ENCODE results near the gene PRR30. TPM values are rescaled to one million over a fixed set of nuclear protein-coding genes. Genes with fewer than 3 reads are reported as not detected.

Gene PRR30
- total and polyA plus RNA-seq, 2 of the 4 experiments (the other 2 are of a cell fraction): not detected

DNA sequence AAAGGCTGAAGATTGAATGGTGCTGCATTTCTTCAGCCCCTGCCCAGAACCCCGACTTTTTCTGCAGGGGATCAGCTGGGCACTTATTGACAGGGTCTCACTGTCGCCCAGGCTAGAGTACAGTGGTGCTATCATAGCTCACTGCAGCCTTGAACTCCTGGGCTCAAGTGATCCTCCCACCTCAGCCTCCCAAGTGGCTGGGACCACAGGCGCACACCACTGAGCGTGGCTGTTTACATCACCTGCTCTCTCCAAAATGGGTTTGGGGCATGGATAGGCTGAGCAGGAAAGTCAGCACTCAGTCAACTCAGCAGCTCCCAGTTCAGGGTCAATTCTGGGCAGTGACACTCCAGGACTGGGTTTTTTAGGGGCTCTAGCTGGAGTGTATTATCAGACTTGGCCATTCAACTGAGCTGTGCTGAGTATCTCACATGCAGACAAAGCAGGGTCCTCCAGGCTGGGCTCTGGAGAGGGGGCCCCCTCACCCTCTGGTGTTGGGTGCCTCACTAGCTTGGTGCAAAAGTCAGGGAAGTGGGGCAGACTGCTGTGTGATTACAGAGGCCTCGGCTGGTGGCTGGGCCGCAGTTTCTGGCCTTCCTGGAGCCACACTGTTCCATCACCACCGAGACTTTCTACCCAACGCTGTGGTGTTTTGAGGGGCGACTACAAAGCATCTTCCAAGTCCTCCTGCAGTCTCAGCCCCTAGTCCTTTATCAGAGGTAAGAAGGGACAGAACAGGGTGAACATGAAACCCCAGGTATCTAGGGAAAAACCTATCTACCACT is 11.1 kb downstream of the PRR30 start:
- intact Hi-C loops (cut with micrococcal nuclease): no loop called here
- POLR2A ChIA-PET (ENCODE audit: unreplicated experiment): no interaction called here

More for the DNA sequence above, 11.1 kb downstream of the PRR30 start:
- in situ Hi-C loops (cut with MboI; ENCODE audit: low sequenced_read_pairs): no loop called here
- no peak overlapping the region for H4K5ac ChIP-seq (ENCODE audit: low read depth, low read length)
- no peak overlapping the region for H2BK20ac ChIP-seq (ENCODE audit: low read depth, low read length)
- BruUV-seq (replicated peaks): no TSS peak
- no peak overlapping the region for H3K56ac ChIP-seq (ENCODE audit: extremely low read depth, insufficient read depth, low read length)
- H2BK15ac ChIP-seq (ENCODE audit: low read depth, low read length): no peak overlapping the region
- H2AK9ac ChIP-seq (replicated peaks; ENCODE audit: low read depth, low read length, poor library complexity): peak overlapping the region; percentile 42
- H2BK120ac ChIP-seq (ENCODE audit: low read depth, low read length): no peak overlapping the region
- CTCF ChIA-PET: no interaction called here
- H3K23ac ChIP-seq (ENCODE audit: low read depth, low read length): no peak overlapping the region
- H4K8ac ChIP-seq (ENCODE audit: low read depth in 2 of 2, low read length in 2 of 2): no peak overlapping the region
- H3K9ac ChIP-seq (ENCODE audit: low read depth, low read length): no peak overlapping the region
- dilution Hi-C loops (cut with HindIII; ENCODE audit: low sequenced_read_pairs, unreplicated experiment): no loop called here
- H3K9me3 ChIP-seq (ENCODE audit: control insufficient read depth, insufficient read depth, low read length): no peaks in the 10 kb centered on the region
- no peak overlapping the region for H3K27ac ChIP-seq (ENCODE audit: insufficient read depth, low read length)
- TF ChIP-seq RFX5 (IDR thresholded peaks at IDR 0.05; ENCODE audit: low read depth, low read length) (no peak), MAFK (IDR thresholded peaks at IDR 0.05; ENCODE audit: low read depth, low read length) (no peak), POLR2A (IDR thresholded peaks at IDR 0.05; ENCODE audit: low read depth, low read length) (no peak), RCOR1 (IDR thresholded peaks at IDR 0.05; ENCODE audit: insufficient replicate concordance, low read length) (no peak), BHLHE40 (IDR thresholded peaks at IDR 0.05; ENCODE audit: low read depth, low read length) (no peak), MXI1 (IDR thresholded peaks at IDR 0.05; ENCODE audit: borderline replicate concordance, low read depth, low read length) (no peak), NFE2L2 (IDR thresholded peaks at IDR 0.05; ENCODE audit: low read depth, low read length) (no peak), MAZ (IDR thresholded peaks at IDR 0.05; ENCODE audit: borderline replicate concordance, low read depth, low read length) (no peak), SMC3 (IDR thresholded peaks at IDR 0.05; ENCODE audit: low read depth, low read length) (no peak)
- TF ChIP-seq, protein P1, sequence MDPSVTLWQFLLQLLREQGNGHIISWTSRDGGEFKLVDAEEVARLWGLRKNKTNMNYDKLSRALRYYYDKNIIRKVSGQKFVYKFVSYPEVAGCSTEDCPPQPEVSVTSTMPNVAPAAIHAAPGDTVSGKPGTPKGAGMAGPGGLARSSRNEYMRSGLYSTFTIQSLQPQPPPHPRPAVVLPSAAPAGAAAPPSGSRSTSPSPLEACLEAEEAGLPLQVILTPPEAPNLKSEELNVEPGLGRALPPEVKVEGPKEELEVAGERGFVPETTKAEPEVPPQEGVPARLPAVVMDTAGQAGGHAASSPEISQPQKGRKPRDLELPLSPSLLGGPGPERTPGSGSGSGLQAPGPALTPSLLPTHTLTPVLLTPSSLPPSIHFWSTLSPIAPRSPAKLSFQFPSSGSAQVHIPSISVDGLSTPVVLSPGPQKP (IDR thresholded peaks at IDR 0.05; ENCODE audit: borderline replicate concordance, low read depth, low read length): no peak
- H2AFZ ChIP-seq (replicated peaks; ENCODE audit: low read length, poor library complexity): no peak overlapping the region
- H4K20me1 ChIP-seq (ENCODE audit: insufficient read depth, low read length): peaks cover 10% of the 10 kb centered on the region
- peaks cover 8% of the 10 kb centered on the region for H3K9me1 ChIP-seq (ENCODE audit: insufficient read depth, low read length)
- no peak overlapping the region for H3K14ac ChIP-seq (replicated peaks; ENCODE audit: low read depth, low read length)
- H4K91ac ChIP-seq (ENCODE audit: insufficient read depth, low read depth, low read length): no peak overlapping the region
- H3K27me3 ChIP-seq (ENCODE audit: control insufficient read depth, insufficient read depth, low read length): peaks cover 9% of the 10 kb centered on the region
- H3K79me1 ChIP-seq (ENCODE audit: low read depth in 1 of 2, low read length in 2 of 2): peaks cover 8 to 15% of the 10 kb centered on the region in 2 experiments
- H3K4me3 ChIP-seq (ENCODE audit: insufficient read depth, low read depth, low read length): no peak overlapping the region
- no peak overlapping the region for H3K18ac ChIP-seq (ENCODE audit: low read depth, low read length)
- 96% methylated on average over 4 of the region's 9 CpGs; no CpG with 5 or more reads in 1 of the 2 experiments for WGBS, 2 experiments (ENCODE audit: extremely low coverage in 2 of 2, insufficient read length in 1 of 2)
- peaks cover 5% of the 10 kb centered on the region; the same call in 1 of the 2 replicates for H3K4me1 ChIP-seq (ENCODE audit: control insufficient read depth, insufficient read depth, low read length)
- no peak overlapping the region for H3K4me2 ChIP-seq (ENCODE audit: low read depth, low read length)
- DNase-seq (no peak), ATAC-seq (ENCODE audit: low read depth) (no peak)
- peaks cover 34% of the 10 kb centered on the region for H3K36me3 ChIP-seq (ENCODE audit: control insufficient read depth, insufficient read depth, low read length)
- H2BK5ac ChIP-seq (ENCODE audit: low read depth, low read length, poor library complexity, severe bottlenecking): no peak overlapping the region
- no peak overlapping the region for H2AK5ac ChIP-seq (ENCODE audit: low read depth, low read length)
- H3K4ac ChIP-seq (ENCODE audit: low read depth, low read length): no peak overlapping the region

Data from IMR-90 (cell line).